ENCODE results near the gene CACNA2D1.
A peak's percentile ranks its signal among the peaks of the same experiment; 100 is the strongest.
"Not testable (repeated sequence)": the region's sequence is repeated elsewhere in the genome, so short reads cannot be mapped to it uniquely, and the experiment has no call there.

CACNA2D1 gene

GRCh38 chr7:82035456-82035855, 408.1 kb downstream of the CACNA2D1 start:
- no peak overlapping the region for H3K4me3 ChIP-seq (ENCODE audit: low read depth, low read length)

GRCh38 chr7:82032901-82033300, 410.7 kb downstream of the CACNA2D1 start:
- H3K4me3 ChIP-seq (ENCODE audit: low read depth, low read length) = no peak overlapping the region
- DNase-seq (ENCODE audit: low read depth) = no peak

More at GRCh38 chr7:82035456-82035855, 408.1 kb downstream of the CACNA2D1 start:
- DNase-seq (ENCODE audit: low read depth) = no peak

GRCh38 chr7:82029236-82029913, 414.2 kb downstream of the CACNA2D1 start:
- no peak for DNase-seq (ENCODE audit: low read depth)

GRCh38 chr7:82028097-82028496, 415.5 kb downstream of the CACNA2D1 start:
- DNase-seq (ENCODE audit: low read depth) = no peak
- no peak overlapping the region for H3K4me3 ChIP-seq (ENCODE audit: low read depth, low read length)

More at GRCh38 chr7:82029236-82029913, 414.2 kb downstream of the CACNA2D1 start:
- no peak overlapping the region for H3K4me3 ChIP-seq (ENCODE audit: low read depth, low read length)

GRCh38 chr7:82021713-82022112, 421.9 kb downstream of the CACNA2D1 start:
- DNase-seq (ENCODE audit: low read depth) = no peak
- H3K4me3 ChIP-seq (ENCODE audit: low read depth, low read length) = no peak overlapping the region

GRCh38 chr7:82021036-82021435, 422.5 kb downstream of the CACNA2D1 start:
- no peak for DNase-seq (ENCODE audit: low read depth)

GRCh38 chr7:82019551-82020475, 423.8 kb downstream of the CACNA2D1 start:
- H3K4me3 ChIP-seq (ENCODE audit: low read depth, low read length) = no peak overlapping the region
- DNase-seq (ENCODE audit: low read depth) = no peak

More at GRCh38 chr7:82021036-82021435, 422.5 kb downstream of the CACNA2D1 start:
- no peak overlapping the region for H3K4me3 ChIP-seq (ENCODE audit: low read depth, low read length)

- DNase-seq (ENCODE audit: low read depth) = no peak
- H3K4me3 ChIP-seq (ENCODE audit: low read depth, low read length) = no peak overlapping the region
Observed at GRCh38 chr7:82018226-82018625, 425.4 kb downstream of the CACNA2D1 start.

- no peak for DNase-seq (ENCODE audit: low read depth)
- H3K4me3 ChIP-seq (ENCODE audit: low read depth, low read length) = no peak overlapping the region
Observed at GRCh38 chr7:82017334-82017943, 426.1 kb downstream of the CACNA2D1 start.

GRCh38 chr7:82015751-82016150, 427.8 kb downstream of the CACNA2D1 start:
- DNase-seq (ENCODE audit: low read depth) = no peak
- H3K4me3 ChIP-seq (ENCODE audit: low read depth, low read length) = no peak overlapping the region

GRCh38 chr7:82014574-82014973, 429.0 kb downstream of the CACNA2D1 start:
- DNase-seq (ENCODE audit: low read depth); H3K4me3 ChIP-seq (ENCODE audit: low read depth, low read length): not testable (repeated sequence)

GRCh38 chr7:82012453-82012852, 431.1 kb downstream of the CACNA2D1 start:
- H3K4me3 ChIP-seq (ENCODE audit: low read depth, low read length) = no peak overlapping the region
- no peak for DNase-seq (ENCODE audit: low read depth)

GRCh38 chr7:82010416-82010815, 433.2 kb downstream of the CACNA2D1 start:
- no peak for DNase-seq (ENCODE audit: low read depth)

GRCh38 chr7:82007315-82007714, 436.3 kb downstream of the CACNA2D1 start:
- DNase-seq (ENCODE audit: low read depth) = no peak
- no peak overlapping the region for H3K4me3 ChIP-seq (ENCODE audit: low read depth, low read length)

More at GRCh38 chr7:82010416-82010815, 433.2 kb downstream of the CACNA2D1 start:
- H3K4me3 ChIP-seq (ENCODE audit: low read depth, low read length) = no peak overlapping the region

GRCh38 chr7:82005056-82005455, 438.5 kb downstream of the CACNA2D1 start:
- DNase-seq (ENCODE audit: low read depth) = no peak
- no peak overlapping the region for H3K4me3 ChIP-seq (ENCODE audit: low read depth, low read length)

- no peak overlapping the region for H3K4me3 ChIP-seq (ENCODE audit: low read depth, low read length)
- no peak for DNase-seq (ENCODE audit: low read depth)
Observed at GRCh38 chr7:81993186-81993585, 450.4 kb downstream of the CACNA2D1 start.

- no peak overlapping the region for H3K4me3 ChIP-seq (ENCODE audit: low read depth, low read length)
- peak; percentile 34 for DNase-seq (ENCODE audit: low read depth)
Observed at GRCh38 chr7:81990395-81990794, 453.2 kb downstream of the CACNA2D1 start.

- H3K4me3 ChIP-seq (ENCODE audit: low read depth, low read length) = no peak overlapping the region
- DNase-seq (ENCODE audit: low read depth) = no peak
Observed at GRCh38 chr7:81986723-81987470, 456.7 kb downstream of the CACNA2D1 start.

- no peak for DNase-seq (ENCODE audit: low read depth)
- H3K4me3 ChIP-seq (ENCODE audit: low read depth, low read length) = no peak overlapping the region
Observed at GRCh38 chr7:81983406-81983805, 460.2 kb downstream of the CACNA2D1 start.
